GM04504 (cell line): ENCODE results near the gene CPEB1.

Experiments
- DNase-seq: peaks from one replicate; pipeline ENCODE4 v3.0.0-alpha.2; 2012; ENCODE audit warnings: low read depth

CPEB1 gene

GRCh38 chr15:82595203-82595602 is 52.0 kb downstream of the CPEB1 start:
- DNase-seq = no peak

DNA sequence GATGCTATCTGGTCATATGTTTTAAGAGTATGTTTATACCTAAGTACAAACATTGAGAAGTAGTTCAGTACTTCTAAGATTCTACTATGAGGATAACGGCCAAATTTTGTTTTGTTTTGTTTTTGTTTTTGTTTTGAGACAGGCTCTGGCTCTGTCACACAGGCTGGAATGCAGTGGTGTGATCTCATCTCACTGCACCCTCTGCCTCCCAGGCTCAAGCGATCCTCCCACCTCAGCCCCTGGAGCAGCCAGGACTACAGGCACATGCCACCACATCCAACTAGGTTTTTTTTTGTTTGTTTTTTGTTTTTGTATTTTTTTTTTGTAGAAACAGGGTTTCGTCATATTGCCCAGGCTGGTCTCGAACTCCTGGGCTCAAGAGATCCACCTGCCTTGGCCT is 59.4 kb downstream of the CPEB1 start:
- no peak for DNase-seq

- DNase-seq = no peak
Measured at GRCh38 chr15:82585072-82585471, 62.1 kb downstream of the CPEB1 start.

DNA sequence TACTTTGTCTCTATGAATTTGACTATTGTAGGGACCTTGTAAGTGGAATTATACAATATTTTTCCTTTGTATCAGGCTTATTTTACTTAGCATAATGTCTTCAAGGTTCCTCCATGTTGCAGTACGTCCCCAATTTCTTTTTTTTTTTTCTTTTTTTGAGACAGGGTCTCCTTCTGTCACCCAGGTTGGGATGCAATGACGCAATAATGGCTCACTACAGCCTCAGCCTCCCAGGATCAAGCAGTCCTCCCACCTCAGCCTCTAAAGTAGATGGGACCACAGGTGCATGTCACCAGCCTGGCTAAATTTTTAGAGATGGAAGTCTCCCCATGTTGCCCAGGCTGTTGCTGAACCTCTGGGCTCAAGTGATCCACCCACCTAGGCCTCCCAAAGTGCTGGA is 66.5 kb downstream of the CPEB1 start:
- DNase-seq = no peak

- no peak for DNase-seq
Measured at GRCh38 chr15:82575335-82575734, 71.8 kb downstream of the CPEB1 start.

GRCh38 chr15:82572986-82573385 is 74.2 kb downstream of the CPEB1 start:
- no peak for DNase-seq

GRCh38 chr15:82572311-82572710 is 74.9 kb downstream of the CPEB1 start:
- no peak for DNase-seq

- DNase-seq = peak; percentile 59
Measured at GRCh38 chr15:82571722-82572222, 75.4 kb downstream of the CPEB1 start.

DNA sequence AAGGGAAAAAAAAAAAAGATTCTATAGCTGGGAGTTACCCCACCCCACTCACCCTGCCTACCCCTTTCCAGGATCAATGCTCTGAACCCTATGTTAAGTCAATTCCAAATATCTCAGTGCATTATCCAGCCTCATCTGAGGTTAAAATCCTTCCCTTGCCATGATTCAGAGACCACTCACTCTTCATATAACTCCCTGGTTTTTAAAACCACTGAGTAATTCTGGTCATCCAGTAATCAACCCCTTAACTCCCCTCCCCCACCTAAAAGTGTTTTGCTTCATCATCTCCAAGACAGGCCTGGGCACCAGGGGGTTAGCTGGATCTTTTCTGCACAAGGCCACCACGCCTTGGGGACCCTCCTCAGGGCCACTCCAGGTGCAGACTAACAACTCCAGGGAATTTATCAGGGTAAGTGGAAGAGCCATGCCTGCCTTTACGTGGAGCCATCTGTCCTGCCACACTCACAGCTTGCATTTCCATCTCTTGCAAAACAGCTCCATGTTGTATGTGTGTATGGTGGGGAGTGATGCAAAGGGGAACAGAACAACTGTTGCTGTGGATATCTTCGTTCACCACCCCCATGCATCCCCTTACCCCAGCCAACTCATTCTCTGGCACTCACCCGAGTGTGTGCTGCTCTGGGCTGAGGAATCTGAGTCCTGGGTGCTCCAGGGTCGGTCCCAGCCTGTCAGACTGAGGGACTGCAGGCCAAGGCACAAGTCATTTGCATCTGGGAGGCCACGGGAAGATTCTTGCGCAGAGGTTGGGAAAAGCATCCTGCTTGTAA is 76.2 kb downstream of the CPEB1 start:
- DNase-seq = no peak

- DNase-seq = no peak
Measured at GRCh38 chr15:82569834-82570233, 77.3 kb downstream of the CPEB1 start.

GRCh38 chr15:82568986-82569385 is 78.2 kb downstream of the CPEB1 start:
- no peak for DNase-seq

DNA sequence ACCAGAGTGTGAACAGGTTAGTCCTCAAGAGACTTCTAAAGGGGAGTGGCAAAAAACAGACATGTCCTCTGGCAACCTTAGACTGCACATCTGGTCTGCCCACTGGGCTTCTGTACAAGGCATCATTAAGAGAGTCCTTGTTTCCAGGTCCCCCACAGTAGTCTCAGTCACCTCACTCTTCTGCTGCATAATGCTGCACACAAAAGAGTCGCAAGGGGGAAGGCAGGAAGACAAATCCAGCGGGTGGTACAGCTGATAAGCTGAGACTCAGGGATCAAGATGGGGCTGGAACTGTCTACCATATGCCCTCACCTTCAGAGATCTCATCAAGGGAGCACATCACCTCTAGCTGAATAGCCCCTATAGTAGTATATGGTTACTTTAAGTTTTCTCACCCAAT is 79.5 kb downstream of the CPEB1 start:
- DNase-seq = no peak

DNA sequence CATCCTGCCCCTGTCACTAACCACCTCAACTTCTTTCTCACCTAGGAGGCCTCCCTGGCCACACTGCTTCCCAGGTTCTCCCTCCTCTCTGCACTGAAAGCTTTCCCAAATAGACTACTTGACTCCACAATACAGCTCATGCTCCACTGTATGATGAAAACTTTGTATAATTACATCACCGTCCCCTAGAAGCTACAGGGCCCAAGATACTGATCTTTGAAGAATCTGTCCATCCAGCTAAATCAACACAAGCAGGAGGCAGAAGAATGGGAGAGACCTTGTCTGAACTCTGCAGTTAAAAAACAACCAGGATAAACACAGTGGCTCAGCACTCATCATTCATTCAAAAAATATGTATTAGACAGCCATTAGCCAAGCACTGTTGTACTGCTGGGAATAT is 80.5 kb downstream of the CPEB1 start:
- no peak for DNase-seq

GRCh38 chr15:82558502-82558901 is 88.7 kb downstream of the CPEB1 start:
- no peak for DNase-seq

DNA sequence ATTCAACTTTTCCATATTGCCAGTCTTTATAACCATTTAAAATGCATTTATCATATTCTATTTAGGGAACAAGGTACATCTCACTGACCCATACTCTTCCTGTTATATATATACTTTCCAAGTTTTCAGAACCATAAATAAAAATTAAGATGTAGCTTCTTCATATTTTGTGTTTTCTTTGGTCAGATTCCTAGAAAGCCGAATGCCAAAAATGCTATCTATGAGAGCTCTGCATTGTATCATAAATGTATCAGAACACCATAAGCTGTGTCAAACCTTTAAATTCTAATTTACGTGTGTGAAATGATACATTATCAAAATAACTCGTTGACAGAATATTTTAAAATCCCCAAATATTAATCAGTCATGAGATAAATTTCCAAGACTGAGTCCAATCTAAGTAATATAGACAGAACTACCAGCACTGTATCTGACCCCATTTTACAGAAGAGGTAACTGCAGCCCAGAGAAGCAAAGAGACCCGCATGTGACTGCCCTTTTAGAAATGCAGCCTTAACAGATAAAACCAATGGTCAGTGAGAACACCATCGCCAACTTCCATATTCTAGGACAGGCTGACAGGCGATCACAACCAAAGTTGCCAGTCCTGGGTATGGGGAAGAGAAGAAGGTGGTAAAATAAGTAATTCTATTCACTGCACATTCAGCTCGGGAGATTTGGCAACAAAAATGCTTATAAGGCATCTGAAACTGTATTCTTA is 90.7 kb downstream of the CPEB1 start:
- DNase-seq = no peak

DNA sequence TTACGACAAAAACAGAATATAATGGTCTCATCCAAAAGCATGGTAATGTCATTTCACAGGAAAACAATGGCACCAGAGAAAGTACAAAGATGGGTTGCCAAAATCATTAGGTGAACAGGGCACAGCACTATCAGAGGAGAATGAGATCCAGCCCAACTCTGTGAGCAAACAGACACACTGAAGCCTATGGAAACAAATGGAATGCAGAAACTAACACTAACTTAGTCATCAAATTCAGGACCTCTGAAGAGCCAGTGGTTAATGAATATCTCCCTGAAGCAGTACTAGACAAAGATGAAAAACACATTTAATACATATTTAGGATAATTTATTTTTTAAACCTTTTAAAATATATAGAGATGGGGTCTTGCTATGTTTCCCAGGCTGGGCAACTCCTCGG is 92.3 kb downstream of the CPEB1 start:
- DNase-seq = no peak

DNA sequence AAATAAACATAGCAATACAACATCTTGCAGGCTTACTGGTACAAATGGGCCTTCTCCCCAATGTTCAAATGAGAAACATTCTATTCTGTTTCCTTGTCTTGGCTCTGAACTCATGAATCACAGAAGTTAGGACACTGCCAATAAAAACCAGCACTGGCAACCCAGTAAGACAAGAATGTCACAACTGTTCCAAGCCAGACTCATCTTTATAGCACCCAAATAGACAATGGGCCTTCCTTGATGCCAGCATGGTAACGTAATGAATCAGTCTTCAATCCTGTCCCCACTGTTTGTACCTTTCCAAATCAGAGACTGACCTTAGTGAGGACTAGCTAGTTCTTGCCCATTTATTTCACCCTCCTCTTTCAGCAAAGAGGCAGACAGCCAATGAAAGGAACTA is 92.8 kb downstream of the CPEB1 start:
- no peak for DNase-seq

DNA sequence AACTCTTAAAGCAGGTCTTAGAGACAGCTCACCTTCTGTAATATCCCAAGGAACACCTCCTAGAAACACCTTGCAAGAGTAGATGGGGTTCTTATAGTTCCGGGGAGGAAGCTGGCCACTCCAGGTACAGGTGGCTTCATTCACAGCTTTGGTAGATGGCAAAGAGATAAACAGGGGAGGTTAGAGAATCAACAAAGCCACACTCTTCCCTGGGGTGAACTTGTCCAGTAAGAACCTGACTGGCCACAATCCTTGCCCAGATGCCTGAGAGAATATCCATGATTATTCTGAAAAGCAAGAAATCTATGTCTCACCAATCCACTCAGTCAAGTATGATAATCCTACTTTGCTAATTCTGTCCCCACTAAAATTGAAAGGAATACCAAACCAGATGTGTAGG is 93.3 kb downstream of the CPEB1 start:
- DNase-seq = no peak

GRCh38 chr15:82552861-82553260 is 94.3 kb downstream of the CPEB1 start:
- no peak for DNase-seq

DNA sequence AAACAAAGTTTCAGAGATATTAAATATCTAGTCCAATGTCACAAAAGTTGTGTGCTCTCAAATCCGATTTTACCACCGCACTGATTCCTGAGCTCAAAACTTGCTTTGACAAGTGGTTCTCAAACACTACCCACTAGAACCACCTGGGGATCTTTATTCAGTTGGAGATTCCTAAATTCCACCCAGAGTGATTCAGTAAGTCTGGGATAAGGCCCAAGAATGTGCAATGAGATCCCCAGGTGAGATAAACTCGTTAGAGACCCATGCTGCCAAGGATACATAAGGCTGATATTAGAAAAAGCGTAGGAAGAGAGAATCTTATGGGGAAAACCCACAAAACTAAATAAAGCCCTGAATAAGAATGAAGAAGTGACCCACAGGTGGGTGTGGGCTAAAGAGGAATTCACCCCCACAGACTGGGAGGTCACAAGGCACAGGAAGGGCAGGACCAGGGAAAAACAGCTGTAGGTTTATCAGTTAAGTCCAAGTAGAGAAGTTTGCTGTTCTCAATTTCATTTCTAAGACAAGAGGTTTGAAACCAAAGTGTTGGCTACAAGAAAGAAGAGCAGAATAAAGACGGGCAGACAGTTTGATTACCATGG is 95.4 kb downstream of the CPEB1 start:
- DNase-seq = no peak

GRCh38 chr15:82549199-82549665 is 97.9 kb downstream of the CPEB1 start:
- no peak for DNase-seq

GRCh38 chr15:82548700-82549099 is 98.5 kb downstream of the CPEB1 start:
- DNase-seq = no peak

- DNase-seq = no peak
Measured at GRCh38 chr15:82545478-82545877, 101.7 kb downstream of the CPEB1 start.
